Liver (tissue), 9 donors: ENCODE results near the gene NECTIN1. TPM values are rescaled to one million over a fixed set of nuclear protein-coding genes. Genes with fewer than 3 reads are reported as not detected.

Source experiments
- DNase-seq: peaks from one replicate; pipeline ENCODE4 v3.0.0-alpha.2; 2017; ENCODE audit warnings: low spot score
- H3K27ac ChIP-seq, 2 donors: one replicate each; pipeline ENCODE4 v1.7.0; 2013; ENCODE audit warnings: inconsistent platforms in 2 of 2, low read length in 2 of 2, control low read depth in 1 of 2, low read depth in 1 of 2, mild to moderate bottlenecking in 1 of 2
- H3K27me3 ChIP-seq, 4 donors: one replicate each; pipeline versions ENCODE4 v1.6.1 to v1.7.0; 2013; ENCODE audit warnings: low read length in 3 of 4, inconsistent platforms in 1 of 4, mild to moderate bottlenecking in 1 of 4, moderate library complexity in 1 of 4; ENCODE audit not compliant: control insufficient read depth in 4 of 4, insufficient read depth in 4 of 4
- H3K36me3 ChIP-seq, 4 donors: one replicate each; pipeline versions ENCODE4 v1.6.1 to v1.7.0; 2013; ENCODE audit warnings: low read length in 3 of 4, mild to moderate bottlenecking in 3 of 4, low read depth in 1 of 4, moderate library complexity in 1 of 4; ENCODE audit not compliant: control insufficient read depth in 4 of 4, insufficient read depth in 3 of 4
- H3K4me1 ChIP-seq, 4 donors: one replicate each; pipeline versions ENCODE4 v1.6.1 to v1.7.0; 2013; ENCODE audit warnings: low read length in 3 of 4, mild to moderate bottlenecking in 3 of 4, moderate library complexity in 1 of 4; ENCODE audit not compliant: control insufficient read depth in 4 of 4, insufficient read depth in 4 of 4
- H3K4me3 ChIP-seq, 3 donors: one replicate each; pipeline versions ENCODE4 v1.6.1 to v1.7.0; 2013; ENCODE audit warnings: low read length in 3 of 3, control low read depth in 1 of 3, low read depth in 1 of 3, mild to moderate bottlenecking in 1 of 3
- H3K9ac ChIP-seq, 2 donors: one replicate each; pipeline ENCODE4 v1.7.0; 2013; ENCODE audit warnings: low read length in 2 of 2, mild to moderate bottlenecking in 2 of 2, moderate library complexity in 2 of 2, control low read depth in 1 of 2, low read depth in 1 of 2
- H3K9me3 ChIP-seq, 4 donors: one replicate each; pipeline versions ENCODE4 v1.6.1 to v1.7.0; 2013; ENCODE audit warnings: low read length in 3 of 4; ENCODE audit not compliant: control insufficient read depth in 4 of 4
- EGR1 ChIP-seq, 2 donors: IDR thresholded peaks; 2 replicates each; pipeline ENCODE4 v1.6.1; 2016 to 2018; ENCODE audit warnings: antibody characterized with exemption in 2 of 2, low read depth in 2 of 2
- FOXA1 ChIP-seq: IDR thresholded peaks from 2 replicates; pipeline ENCODE4 v1.6.1; 2016; ENCODE audit warnings: antibody characterized with exemption
- FOXA2 ChIP-seq: IDR thresholded peaks from 2 replicates; pipeline ENCODE4 v1.6.1; 2016; ENCODE audit warnings: antibody characterized with exemption
- GABPA ChIP-seq, 2 donors: IDR thresholded peaks in 1 of 2; conservative IDR thresholded peaks in 1 of 2; 2 replicates each; pipeline ENCODE4 v1.6.1; 2016; ENCODE audit warnings: antibody characterized with exemption in 2 of 2, mild to moderate bottlenecking in 1 of 2, moderate library complexity in 1 of 2
- HNF4A ChIP-seq, 2 donors: conservative IDR thresholded peaks; 2 replicates each; pipeline ENCODE4 v1.6.1; 2016; ENCODE audit warnings: antibody characterized with exemption in 2 of 2, mild to moderate bottlenecking in 2 of 2
- HNF4G ChIP-seq: IDR thresholded peaks from 2 replicates; pipeline ENCODE4 v1.6.1; 2016; ENCODE audit warnings: antibody characterized with exemption
- JUND ChIP-seq, 2 donors: IDR thresholded peaks; 2 replicates each; pipeline ENCODE4 v1.6.1; 2016; ENCODE audit warnings: antibody characterized with exemption in 2 of 2
- NR2F2 ChIP-seq: IDR thresholded peaks from 2 replicates; pipeline ENCODE4 v1.6.1; 2016; ENCODE audit warnings: antibody characterized with exemption
- RAD21 ChIP-seq, 2 donors: IDR thresholded peaks; 2 replicates each; pipeline ENCODE4 v1.6.1; 2016; ENCODE audit warnings: antibody characterized with exemption in 2 of 2, mild to moderate bottlenecking in 2 of 2
- RXRA ChIP-seq, 2 donors: IDR thresholded peaks; 2 replicates each; pipeline ENCODE4 v1.6.1; 2017 to 2018; ENCODE audit warnings: antibody characterized with exemption in 2 of 2, mild to moderate bottlenecking in 1 of 2
- SP1 ChIP-seq: IDR thresholded peaks from 2 replicates; pipeline ENCODE4 v1.6.1; 2018; ENCODE audit warnings: antibody characterized with exemption, mild to moderate bottlenecking
- TAF1 ChIP-seq: conservative IDR thresholded peaks from 2 replicates; pipeline ENCODE4 v1.6.1; 2016; ENCODE audit warnings: antibody characterized with exemption, mild to moderate bottlenecking
- YY1 ChIP-seq: IDR thresholded peaks from 2 replicates; pipeline ENCODE4 v1.6.1; 2016; ENCODE audit warnings: antibody characterized with exemption, mild to moderate bottlenecking
- WGBS: extraction: QIAGEN DNeasy Blood & Tissue Kit; methylation state at CpG from one replicate; pipeline ENCODE4 v1.1.7; 2013; 5-methylcytosine and 5-hydroxymethylcytosine counted together
- polyA plus RNA-seq, 2 donors: library from polyadenylated mRNA; stranded (reverse) in 1 of 2; unstranded in 1 of 2; fragments of 200-250 nt in 1 of 2; fragments of >200 nt in 1 of 2; fragmentation: Nextera tagmentation in 1 of 2; extraction: Ambion mirVana in 1 of 2; gene quantifications; one replicate each; pipeline versions ENCODE4 v1.2.1 to v1.2.3, GENCODE V29; 2013 to 2015
- total RNA-seq, 2 donors: library from RNA; depleted of rRNA; stranded (reverse); fragments of >200 nt; gene quantifications; one replicate each; pipeline ENCODE4 v1.2.3, GENCODE V29; 2014
- TF ChIP-seq, protein P1 (sequence below): IDR thresholded peaks from 2 replicates; pipeline ENCODE4 v1.6.1; 2016; ENCODE audit warnings: antibody characterized with exemption, mild to moderate bottlenecking
- TF ChIP-seq, protein P2 (sequence below): IDR thresholded peaks from 2 replicates; pipeline ENCODE4 v1.6.1; 2016; ENCODE audit warnings: antibody characterized with exemption
- TF ChIP-seq, protein P3 (sequence below): fragments of 150-350 bp; IDR thresholded peaks from 2 replicates; pipeline ENCODE4 v1.5.1; 2017; ENCODE audit warnings: improper control_type of control experiment, low read depth, low read length; ENCODE audit not compliant: missing input control
- TF ChIP-seq, protein P4 (sequence below): IDR thresholded peaks from 2 replicates; pipeline ENCODE4 v1.6.1; 2016; ENCODE audit warnings: antibody characterized with exemption
- TF ChIP-seq, protein P5 (sequence below): IDR thresholded peaks from 2 replicates; pipeline ENCODE4 v1.6.1; 2016; ENCODE audit warnings: antibody characterized with exemption
- donor health status: healthy.
- donor health status: healthy.
- donor health status: healthy.
- donor health status: healthy.
- donor health status: healthy.

NECTIN1 gene
- total and polyA plus RNA-seq, 4 donors: 0.69 to 7.7 (median 5.0) TPM

DNA sequence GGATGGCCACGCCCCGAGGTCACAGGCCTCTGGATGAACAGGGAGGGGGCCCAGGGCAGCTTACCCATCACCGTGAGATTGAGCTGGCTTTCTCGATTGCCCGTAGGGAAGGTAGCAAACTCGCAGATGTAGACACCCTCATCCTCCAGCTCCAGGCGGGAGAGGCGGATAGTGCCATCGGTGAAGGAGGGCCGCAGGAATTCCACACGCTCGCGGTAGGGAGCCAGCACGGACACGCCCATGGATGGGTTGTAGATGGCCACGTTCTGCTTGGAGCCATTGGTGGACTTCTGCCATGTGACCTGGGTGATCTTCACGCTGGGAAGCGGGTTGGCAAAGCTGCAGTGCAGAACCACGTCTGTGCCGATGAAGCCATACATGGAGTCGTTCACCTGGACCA is 50.6 kb downstream of the NECTIN1 start:
- H3K4me3 ChIP-seq: no peak overlapping the region
- no peak for DNase-seq
- peaks cover 0 to 4% (median 0%) of the 10 kb centered on the region in 4 donors for H3K4me1 ChIP-seq
- no peaks in the 10 kb centered on the region for H3K9me3 ChIP-seq
- no peaks in the 10 kb centered on the region for H3K27me3 ChIP-seq
- TF ChIP-seq HNF4A (conservative IDR thresholded peaks at IDR 0.05) (no peak), RXRA (IDR thresholded peaks at IDR 0.05) (no peak), RAD21 (IDR thresholded peaks at IDR 0.05) (no peak), GABPA (IDR thresholded peaks at IDR 0.05 in 1 of 2, conservative IDR thresholded peaks at IDR 0.05 in 1 of 2) (no peak), YY1 (no peak), JUND (IDR thresholded peaks at IDR 0.05) (no peak), FOXA1 (no peak), NR2F2 (no peak), EGR1 (IDR thresholded peaks at IDR 0.05; ENCODE audit: low read depth in 2 of 2) (no peak), TAF1 (no peak), SP1 (no peak), FOXA2 (no peak), HNF4G (no peak)
- TF ChIP-seq, protein P1, sequence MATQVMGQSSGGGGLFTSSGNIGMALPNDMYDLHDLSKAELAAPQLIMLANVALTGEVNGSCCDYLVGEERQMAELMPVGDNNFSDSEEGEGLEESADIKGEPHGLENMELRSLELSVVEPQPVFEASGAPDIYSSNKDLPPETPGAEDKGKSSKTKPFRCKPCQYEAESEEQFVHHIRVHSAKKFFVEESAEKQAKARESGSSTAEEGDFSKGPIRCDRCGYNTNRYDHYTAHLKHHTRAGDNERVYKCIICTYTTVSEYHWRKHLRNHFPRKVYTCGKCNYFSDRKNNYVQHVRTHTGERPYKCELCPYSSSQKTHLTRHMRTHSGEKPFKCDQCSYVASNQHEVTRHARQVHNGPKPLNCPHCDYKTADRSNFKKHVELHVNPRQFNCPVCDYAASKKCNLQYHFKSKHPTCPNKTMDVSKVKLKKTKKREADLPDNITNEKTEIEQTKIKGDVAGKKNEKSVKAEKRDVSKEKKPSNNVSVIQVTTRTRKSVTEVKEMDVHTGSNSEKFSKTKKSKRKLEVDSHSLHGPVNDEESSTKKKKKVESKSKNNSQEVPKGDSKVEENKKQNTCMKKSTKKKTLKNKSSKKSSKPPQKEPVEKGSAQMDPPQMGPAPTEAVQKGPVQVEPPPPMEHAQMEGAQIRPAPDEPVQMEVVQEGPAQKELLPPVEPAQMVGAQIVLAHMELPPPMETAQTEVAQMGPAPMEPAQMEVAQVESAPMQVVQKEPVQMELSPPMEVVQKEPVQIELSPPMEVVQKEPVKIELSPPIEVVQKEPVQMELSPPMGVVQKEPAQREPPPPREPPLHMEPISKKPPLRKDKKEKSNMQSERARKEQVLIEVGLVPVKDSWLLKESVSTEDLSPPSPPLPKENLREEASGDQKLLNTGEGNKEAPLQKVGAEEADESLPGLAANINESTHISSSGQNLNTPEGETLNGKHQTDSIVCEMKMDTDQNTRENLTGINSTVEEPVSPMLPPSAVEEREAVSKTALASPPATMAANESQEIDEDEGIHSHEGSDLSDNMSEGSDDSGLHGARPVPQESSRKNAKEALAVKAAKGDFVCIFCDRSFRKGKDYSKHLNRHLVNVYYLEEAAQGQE: no peak
- TF ChIP-seq, protein P2, sequence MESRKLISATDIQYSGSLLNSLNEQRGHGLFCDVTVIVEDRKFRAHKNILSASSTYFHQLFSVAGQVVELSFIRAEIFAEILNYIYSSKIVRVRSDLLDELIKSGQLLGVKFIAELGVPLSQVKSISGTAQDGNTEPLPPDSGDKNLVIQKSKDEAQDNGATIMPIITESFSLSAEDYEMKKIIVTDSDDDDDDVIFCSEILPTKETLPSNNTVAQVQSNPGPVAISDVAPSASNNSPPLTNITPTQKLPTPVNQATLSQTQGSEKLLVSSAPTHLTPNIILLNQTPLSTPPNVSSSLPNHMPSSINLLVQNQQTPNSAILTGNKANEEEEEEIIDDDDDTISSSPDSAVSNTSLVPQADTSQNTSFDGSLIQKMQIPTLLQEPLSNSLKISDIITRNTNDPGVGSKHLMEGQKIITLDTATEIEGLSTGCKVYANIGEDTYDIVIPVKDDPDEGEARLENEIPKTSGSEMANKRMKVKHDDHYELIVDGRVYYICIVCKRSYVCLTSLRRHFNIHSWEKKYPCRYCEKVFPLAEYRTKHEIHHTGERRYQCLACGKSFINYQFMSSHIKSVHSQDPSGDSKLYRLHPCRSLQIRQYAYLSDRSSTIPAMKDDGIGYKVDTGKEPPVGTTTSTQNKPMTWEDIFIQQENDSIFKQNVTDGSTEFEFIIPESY: no peak
- TF ChIP-seq, protein P3, sequence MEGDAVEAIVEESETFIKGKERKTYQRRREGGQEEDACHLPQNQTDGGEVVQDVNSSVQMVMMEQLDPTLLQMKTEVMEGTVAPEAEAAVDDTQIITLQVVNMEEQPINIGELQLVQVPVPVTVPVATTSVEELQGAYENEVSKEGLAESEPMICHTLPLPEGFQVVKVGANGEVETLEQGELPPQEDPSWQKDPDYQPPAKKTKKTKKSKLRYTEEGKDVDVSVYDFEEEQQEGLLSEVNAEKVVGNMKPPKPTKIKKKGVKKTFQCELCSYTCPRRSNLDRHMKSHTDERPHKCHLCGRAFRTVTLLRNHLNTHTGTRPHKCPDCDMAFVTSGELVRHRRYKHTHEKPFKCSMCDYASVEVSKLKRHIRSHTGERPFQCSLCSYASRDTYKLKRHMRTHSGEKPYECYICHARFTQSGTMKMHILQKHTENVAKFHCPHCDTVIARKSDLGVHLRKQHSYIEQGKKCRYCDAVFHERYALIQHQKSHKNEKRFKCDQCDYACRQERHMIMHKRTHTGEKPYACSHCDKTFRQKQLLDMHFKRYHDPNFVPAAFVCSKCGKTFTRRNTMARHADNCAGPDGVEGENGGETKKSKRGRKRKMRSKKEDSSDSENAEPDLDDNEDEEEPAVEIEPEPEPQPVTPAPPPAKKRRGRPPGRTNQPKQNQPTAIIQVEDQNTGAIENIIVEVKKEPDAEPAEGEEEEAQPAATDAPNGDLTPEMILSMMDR: no peak
- TF ChIP-seq, protein P4, sequence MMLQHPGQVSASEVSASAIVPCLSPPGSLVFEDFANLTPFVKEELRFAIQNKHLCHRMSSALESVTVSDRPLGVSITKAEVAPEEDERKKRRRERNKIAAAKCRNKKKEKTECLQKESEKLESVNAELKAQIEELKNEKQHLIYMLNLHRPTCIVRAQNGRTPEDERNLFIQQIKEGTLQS: no peak
- TF ChIP-seq, protein P5, sequence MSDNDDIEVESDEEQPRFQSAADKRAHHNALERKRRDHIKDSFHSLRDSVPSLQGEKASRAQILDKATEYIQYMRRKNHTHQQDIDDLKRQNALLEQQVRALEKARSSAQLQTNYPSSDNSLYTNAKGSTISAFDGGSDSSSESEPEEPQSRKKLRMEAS: no peak
- WGBS: 96% methylated on average over 21 of the region's 21 CpGs
- no peak overlapping the region for H3K9ac ChIP-seq
- H3K36me3 ChIP-seq: peaks cover 0 to 9% (median 0%) of the 10 kb centered on the region in 4 donors
- no peak overlapping the region for H3K27ac ChIP-seq
